Ascending aorta (tissue), 2 donors: ENCODE measurements around the gene RRAS. TPM values are rescaled to one million over a fixed set of nuclear protein-coding genes. Genes with fewer than 3 reads are reported as not detected.

Experiments used
- DNase-seq, 2 donors: peaks; one replicate each; pipeline ENCODE4 v3.0.0-alpha.2; 2019; ENCODE audit warnings: low spot score in 2 of 2
- H3K27ac ChIP-seq, 2 donors: fragments of 200-600 bp; sonication (generic); one replicate each; pipeline ENCODE4 v1.5.1; 2016 to 2017; ENCODE audit warnings: mild to moderate bottlenecking in 1 of 2
- H3K27me3 ChIP-seq: fragments of 200-600 bp; sonication (generic); one replicate; pipeline ENCODE4 v1.5.1; 2017
- H3K36me3 ChIP-seq, 2 donors: fragments of 200-600 bp; sonication (generic); one replicate each; pipeline ENCODE4 v1.5.1; 2016
- H3K4me1 ChIP-seq, 2 donors: fragments of 200-600 bp; sonication (generic); one replicate each; pipeline ENCODE4 v1.5.1; 2016 to 2017; ENCODE audit warnings: mild to moderate bottlenecking in 1 of 2
- H3K4me3 ChIP-seq, 2 donors: fragments of 200-600 bp; sonication (generic); one replicate each; pipeline ENCODE4 v1.5.1; 2016 to 2017; ENCODE audit warnings: mild to moderate bottlenecking in 1 of 2
- H3K9me3 ChIP-seq, 2 donors: fragments of 200-600 bp; sonication (generic); one replicate each; pipeline ENCODE4 v1.5.1; 2016
- CTCF ChIP-seq, 3 experiments: fragments of 200-600 bp in 2 of 3; fragments of 450-650 bp in 1 of 3; sonication (generic) in 2 of 3; IDR thresholded peaks; one replicate each; pipeline ENCODE4 v1.5.1; 2016 to 2019; ENCODE audit warnings: antibody characterized with exemption in 3 of 3, mild to moderate bottlenecking in 1 of 3, moderate library complexity in 1 of 3
- intact Hi-C: fragments of 100-400 bp; cut with DNase I; formaldehyde crosslinking; loops from one replicate; pipeline ENCODE4 v1.15.1; 2023
- total RNA-seq: library from RNA; depleted of rRNA; stranded (reverse); fragments of >200 nt; gene quantifications from one replicate; pipeline ENCODE4 v1.1.0, GENCODE V29; 2016

RRAS gene
- total RNA-seq, 1 donor from 2014 or later, result 161 TPM

GRCh38 chr19:49605605-49606004 is 34.3 kb downstream of the RRAS start:
- Histone ChIP-seq H3K4me1 (no peaks in the 10 kb centered on the region), H3K9me3 (no peaks in the 10 kb centered on the region), H3K27ac (peak overlapping the region in 1 of 2 donors; percentile 27), H3K36me3 (peaks cover 70 to 87% of the 10 kb centered on the region in 2 donors), H3K27me3 (no peaks in the 10 kb centered on the region), H3K4me3 (no peak overlapping the region)
- no peak for DNase-seq
- intact Hi-C loops, result no loop called here
- TF ChIP-seq CTCF (IDR thresholded peaks at IDR 0.05), result no peak

- no peak overlapping the region for H3K27ac ChIP-seq
- no peak overlapping the region for H3K4me3 ChIP-seq
- H3K4me1 ChIP-seq, result no peaks in the 10 kb centered on the region
- H3K9me3 ChIP-seq, result no peaks in the 10 kb centered on the region
- no peak for DNase-seq
- TF ChIP-seq CTCF (IDR thresholded peaks at IDR 0.05), result no peak
- no peaks in the 10 kb centered on the region for H3K27me3 ChIP-seq
- peaks cover 66 to 86% of the 10 kb centered on the region in 2 donors for H3K36me3 ChIP-seq
- intact Hi-C loops, result no loop called here
Observed at GRCh38 chr19:49602806-49603205, 37.1 kb downstream of the RRAS start.

DNA sequence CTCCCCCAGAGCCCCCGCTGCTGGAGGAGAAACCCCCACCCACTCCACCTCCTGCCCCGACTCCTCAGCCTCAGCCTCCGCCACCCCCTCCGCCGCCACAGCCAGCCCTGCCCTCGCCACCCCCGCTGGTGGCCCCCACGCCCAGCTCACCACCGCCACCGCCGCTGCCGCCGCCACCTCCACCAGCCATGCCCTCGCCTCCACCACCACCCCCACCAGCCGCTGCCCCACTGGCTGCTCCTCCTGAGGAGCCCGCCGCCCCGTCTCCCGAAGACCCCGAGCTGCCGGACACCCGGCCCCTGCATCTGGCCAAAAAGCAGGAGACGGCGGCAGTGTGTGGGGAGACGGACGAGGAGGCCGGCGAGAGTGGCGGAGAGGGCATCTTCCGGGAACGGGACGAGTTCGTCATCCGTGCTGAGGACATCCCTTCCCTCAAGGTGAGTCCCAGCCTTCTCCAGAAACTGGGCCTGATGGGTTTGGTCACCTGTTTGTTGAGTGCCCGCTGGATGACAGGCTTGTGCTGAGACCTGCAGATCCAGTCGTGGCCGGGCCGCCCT is 38.4 kb downstream of the RRAS start:
- no peak for TF ChIP-seq CTCF (IDR thresholded peaks at IDR 0.05)
- DNase-seq, result no peak
- Histone ChIP-seq H3K4me3 (no peak overlapping the region), H3K27me3 (no peaks in the 10 kb centered on the region), H3K27ac (no peak overlapping the region), H3K36me3 (peaks cover 72 to 93% of the 10 kb centered on the region in 2 donors), H3K4me1 (no peaks in the 10 kb centered on the region), H3K9me3 (no peaks in the 10 kb centered on the region)
- intact Hi-C loops, result no loop called here

DNA sequence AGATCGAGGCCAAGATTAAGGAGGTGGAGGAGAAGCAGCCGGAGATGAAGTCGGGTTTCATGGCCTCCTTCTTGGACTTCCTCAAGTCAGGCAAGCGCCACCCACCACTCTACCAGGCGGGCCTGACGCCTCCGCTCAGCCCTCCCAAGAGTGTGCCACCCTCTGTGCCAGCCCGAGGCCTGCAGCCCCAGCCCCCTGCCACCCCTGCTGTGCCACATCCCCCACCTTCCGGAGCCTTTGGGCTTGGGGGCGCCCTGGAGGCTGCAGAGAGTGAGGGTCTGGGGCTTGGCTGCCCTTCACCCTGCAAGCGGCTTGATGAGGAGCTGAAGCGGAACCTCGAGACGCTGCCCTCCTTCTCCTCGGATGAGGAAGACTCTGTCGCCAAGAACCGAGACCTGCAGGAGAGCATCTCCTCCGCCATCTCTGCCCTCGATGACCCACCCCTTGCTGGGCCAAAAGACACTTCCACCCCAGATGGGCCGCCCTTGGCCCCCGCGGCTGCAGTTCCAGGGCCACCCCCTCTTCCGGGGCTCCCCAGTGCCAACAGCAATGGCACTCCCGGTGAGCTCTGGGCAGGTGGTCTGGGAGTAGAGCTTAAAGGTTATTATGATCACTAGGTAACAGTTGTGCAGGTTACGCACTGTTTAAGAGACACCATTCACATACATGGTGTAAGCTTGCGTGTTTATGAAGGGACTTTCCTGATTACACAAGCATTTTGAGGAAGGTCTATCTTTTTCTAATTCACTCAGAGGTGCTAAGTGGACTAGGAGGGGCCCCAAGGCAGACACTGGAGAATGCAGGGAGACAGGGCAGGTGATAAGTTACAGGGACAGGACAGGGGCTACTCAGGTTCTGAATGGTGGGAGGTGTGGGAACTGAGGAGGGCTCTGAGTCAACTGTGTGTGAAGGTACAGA is 40.3 kb downstream of the RRAS start:
- no peak for TF ChIP-seq CTCF (IDR thresholded peaks at IDR 0.05)
- DNase-seq, result no peak
- Histone ChIP-seq H3K4me3 (no peak overlapping the region), H3K27ac (no peak overlapping the region), H3K36me3 (peaks cover 87 to 97% of the 10 kb centered on the region in 2 donors), H3K4me1 (no peaks in the 10 kb centered on the region), H3K27me3 (no peaks in the 10 kb centered on the region), H3K9me3 (no peaks in the 10 kb centered on the region)
- intact Hi-C loops, result no loop called here

- TF ChIP-seq CTCF (IDR thresholded peaks at IDR 0.05), result no peak
- intact Hi-C loops, result no loop called here
- peaks cover 75 to 83% of the 10 kb centered on the region in 2 donors for H3K36me3 ChIP-seq
Observed at GRCh38 chr19:49597703-49597974, 42.3 kb downstream of the RRAS start.

More at GRCh38 chr19:49597703-49597974, 42.3 kb downstream of the RRAS start:
- Histone ChIP-seq H3K9me3 (no peaks in the 10 kb centered on the region), H3K4me1 (peaks cover 2 to 9% of the 10 kb centered on the region in 2 donors), H3K27ac (no peak overlapping the region), H3K4me3 (no peak overlapping the region), H3K27me3 (no peaks in the 10 kb centered on the region)
- DNase-seq, result no peak
